HL-60/S4 (cell line): ENCODE data around the gene RYK.

Experiments used
- in situ Hi-C: fragments of 300-500 bp; cut with MboI; formaldehyde crosslinking; loops from 2 replicates; pipeline ENCODE4 v1.14.3; 2022; ENCODE audit warnings: low sequenced_read_pairs

The RYK gene

DNA sequence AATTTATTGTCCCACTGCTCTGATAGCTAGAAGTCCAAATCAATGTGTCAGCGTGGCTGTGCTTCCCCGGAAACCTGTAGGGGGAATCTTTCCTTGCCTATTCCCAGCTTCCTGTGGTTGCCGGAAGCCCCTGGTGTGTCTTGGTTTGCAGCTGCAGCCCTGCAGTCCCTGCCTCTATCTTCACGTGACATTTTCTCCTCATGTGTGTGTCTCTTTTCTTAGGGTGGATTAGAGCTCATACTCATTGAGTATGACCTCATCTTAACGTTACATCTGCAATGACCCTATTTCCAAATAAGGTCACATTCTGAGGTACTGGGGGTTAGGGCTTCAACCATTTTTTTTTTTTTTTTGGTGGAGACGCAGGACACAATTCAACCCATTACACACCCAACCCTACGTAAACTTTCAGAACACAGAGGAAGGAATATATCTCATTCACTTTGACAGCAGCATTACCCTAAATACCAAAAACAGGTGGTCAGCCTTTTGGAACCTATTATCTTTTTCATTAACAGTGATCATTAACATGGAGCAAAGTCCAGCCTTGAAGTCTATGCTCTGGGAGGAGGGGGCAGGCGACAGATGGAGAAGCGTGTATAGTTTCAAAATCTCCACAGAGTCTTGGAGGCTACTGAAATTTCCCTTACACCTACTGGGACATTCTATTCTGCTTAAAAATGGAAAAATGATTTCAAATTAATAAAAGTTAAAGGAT is 88.6 kb downstream of the RYK start:
- in situ Hi-C loops, result no loop called here

- in situ Hi-C loops, result no loop called here
Observed at GRCh38 chr3:134155446-134155845, 95.2 kb downstream of the RYK start.

DNA sequence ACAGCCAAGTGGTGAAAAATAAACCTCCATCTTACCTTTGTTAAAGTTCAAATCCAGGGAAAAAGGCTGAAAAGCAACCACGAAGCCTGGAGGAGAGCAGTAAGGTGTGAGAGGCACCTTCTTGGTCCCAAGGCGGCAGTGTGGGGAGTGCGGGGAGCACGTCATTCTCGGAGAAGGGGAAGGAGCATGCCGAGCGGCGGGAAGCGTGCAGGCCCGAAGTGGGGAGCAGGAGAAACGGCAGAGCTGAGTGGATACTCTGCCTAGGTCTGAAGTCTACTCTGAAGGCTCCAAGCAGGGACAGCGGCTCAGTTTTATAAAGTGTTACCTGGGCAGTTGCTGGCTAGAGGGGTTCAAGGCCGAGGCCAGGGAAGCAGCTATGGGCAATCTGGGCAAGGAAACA is 96.9 kb downstream of the RYK start:
- in situ Hi-C loops, result no loop called here

DNA sequence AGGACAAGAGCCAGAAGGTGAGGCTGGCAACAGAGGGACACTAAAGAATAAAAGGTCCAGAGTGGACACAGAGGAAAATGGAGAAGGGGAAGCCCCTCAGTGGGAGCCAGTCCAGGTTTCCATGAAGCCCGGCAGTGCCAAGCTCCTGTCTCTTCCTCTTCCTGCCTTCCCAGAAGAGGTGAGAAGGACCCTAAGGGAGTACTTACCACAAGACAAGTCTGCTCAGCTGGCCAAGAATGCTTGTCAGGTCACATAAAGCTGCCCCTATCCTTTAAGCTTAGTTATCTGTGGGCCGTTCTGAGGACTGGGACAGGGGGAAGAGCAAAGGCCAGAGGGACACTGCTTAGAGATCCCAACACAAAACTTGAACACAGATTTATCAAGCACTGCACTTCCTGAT is 100.2 kb downstream of the RYK start:
- in situ Hi-C loops, result no loop called here

GRCh38 chr3:134149286-134149685 is 101.4 kb downstream of the RYK start:
- in situ Hi-C loops, result no loop called here

DNA sequence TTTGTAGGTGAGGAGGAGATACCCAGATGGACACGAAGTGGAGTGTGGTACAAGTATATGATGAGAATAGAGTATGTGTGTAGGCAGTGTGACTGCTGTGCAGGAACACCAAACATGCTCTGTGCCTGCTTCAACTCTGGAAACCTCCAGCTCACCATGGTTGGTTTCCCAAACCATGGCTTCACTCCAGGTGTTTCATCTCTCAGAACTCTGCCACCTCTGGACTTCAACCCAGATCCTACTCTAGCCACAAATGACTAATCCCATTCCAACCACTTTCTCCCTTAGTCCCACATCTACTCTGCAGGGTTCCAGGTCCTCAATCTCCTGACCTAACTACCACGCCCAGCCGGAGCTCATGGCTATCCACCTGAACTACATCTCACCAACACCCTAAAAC is 102.1 kb downstream of the RYK start:
- in situ Hi-C loops, result no loop called here

GRCh38 chr3:134147411-134147810 is 103.2 kb downstream of the RYK start:
- in situ Hi-C loops, result no loop called here

DNA sequence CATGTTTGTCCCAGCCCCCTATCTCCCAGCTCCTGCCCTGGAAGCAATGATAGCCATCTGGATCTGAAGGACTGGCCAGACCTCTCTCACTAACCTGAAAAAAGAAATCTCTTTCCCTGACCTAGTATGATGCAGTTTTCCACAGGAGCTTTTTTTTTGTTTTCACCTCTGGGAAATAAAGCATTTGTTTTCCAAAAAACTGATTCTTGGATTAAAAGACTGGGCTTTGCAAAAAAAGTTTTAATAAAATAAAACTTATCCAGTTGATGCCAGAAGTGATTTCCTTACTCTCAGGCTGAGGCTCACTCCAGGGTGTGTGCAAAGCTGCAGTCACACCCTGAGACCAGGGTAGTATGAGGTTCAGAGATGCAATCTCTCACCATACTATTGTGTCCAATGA is 104.0 kb downstream of the RYK start:
- in situ Hi-C loops, result no loop called here

- in situ Hi-C loops, result no loop called here
Observed at GRCh38 chr3:134145183-134145582, 105.5 kb downstream of the RYK start.

DNA sequence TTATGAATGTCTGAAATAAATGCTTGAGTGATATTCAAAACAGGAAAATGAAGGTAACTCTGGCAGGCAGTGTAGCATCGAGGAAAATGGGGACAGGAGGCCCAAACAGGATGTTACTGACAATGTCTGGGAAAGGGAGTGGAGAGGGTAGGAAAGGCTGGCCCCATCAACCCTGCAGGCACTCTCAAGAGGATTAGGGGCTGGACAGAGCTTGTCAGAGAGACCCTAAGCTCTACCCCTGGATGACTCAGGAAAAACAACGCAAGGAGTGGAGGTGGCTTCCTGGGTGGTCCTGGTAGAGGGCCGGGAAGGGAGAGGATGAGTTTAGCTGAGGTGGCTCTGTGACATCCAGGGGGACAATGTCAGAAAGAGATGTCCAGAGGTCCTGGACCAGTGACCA is 106.0 kb downstream of the RYK start:
- in situ Hi-C loops, result no loop called here

GRCh38 chr3:134143828-134144401 is 106.7 kb downstream of the RYK start:
- in situ Hi-C loops, result no loop called here

- in situ Hi-C loops, result no loop called here
Observed at GRCh38 chr3:134136604-134137003, 114.1 kb downstream of the RYK start.

- in situ Hi-C loops, result no loop called here
Observed at GRCh38 chr3:134134698-134135415, 115.8 kb downstream of the RYK start.

- in situ Hi-C loops, result no loop called here
Observed at GRCh38 chr3:134134240-134134639, 116.4 kb downstream of the RYK start.

GRCh38 chr3:134132961-134133360 is 117.7 kb downstream of the RYK start:
- in situ Hi-C loops, result no loop called here

DNA sequence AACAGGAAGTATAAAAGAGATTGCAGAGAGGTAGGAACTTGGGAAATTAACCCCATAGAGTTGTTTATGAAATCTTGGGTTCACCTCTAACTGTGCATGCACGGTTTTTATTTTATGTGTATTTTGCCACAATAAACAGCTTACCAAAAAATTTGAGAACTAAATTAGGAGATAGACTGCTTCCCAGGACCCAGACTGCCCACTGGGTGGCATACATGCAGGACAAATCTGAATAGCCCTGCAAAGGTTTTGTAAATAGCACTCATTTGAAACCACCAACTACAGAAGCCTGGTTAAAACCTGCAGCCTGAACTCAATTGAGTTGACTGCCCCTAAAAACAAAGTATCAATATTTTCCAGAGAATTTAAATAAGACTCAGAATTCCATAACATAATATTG is 124.5 kb downstream of the RYK start:
- in situ Hi-C loops, result no loop called here

DNA sequence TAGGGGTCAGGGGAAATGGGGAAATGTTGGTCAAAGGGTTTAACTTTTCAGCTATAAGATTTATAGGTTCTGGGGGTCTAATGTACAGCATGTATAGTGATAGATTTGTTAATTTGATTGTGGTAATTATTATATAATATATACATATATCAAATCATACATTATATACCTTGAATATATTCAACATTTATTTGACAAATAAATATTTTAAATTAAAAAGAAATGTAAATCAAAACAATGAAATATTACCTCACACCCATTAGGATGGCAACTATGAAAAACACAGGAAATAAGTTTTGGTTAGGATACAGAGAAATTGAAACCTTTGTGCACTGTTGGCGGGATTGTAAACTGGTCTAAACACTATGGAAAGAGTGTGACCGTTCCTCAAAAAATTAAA is 135.9 kb downstream of the RYK start:
- in situ Hi-C loops, result no loop called here

DNA sequence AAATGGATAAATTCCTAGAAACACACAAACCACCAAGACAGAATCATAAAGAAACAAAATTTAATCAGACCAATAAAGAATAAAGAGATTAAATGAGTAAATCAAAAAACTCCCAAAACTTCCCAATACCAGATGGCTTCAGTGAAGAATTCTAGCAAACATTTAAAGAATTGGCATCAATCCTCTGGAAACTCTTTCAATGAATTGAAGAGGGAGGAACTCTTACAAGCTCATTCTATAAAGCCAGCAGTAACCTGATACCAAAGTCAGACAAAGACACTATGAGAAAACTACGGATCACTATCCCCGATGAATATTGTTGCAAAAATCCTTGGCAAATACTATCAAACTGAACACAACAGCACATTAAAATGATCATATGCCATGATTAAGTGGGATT is 139.0 kb downstream of the RYK start:
- in situ Hi-C loops, result no loop called here

- in situ Hi-C loops, result no loop called here
Observed at GRCh38 chr3:134110963-134111362, 139.7 kb downstream of the RYK start.
